GM21360 (cell line): ENCODE results near the gene DBR1.

Source experiments
- ATAC-seq: cut with Tn5 transposase; IDR thresholded peaks from one replicate; pipeline ENCODE4 v1.9.1; 2021; ENCODE audit warnings: mild to moderate bottlenecking, moderate library complexity; ENCODE audit not compliant: unreplicated experiment

DBR1 gene

GRCh38 chr3:138125548-138126221 is 49.0 kb downstream of the DBR1 start:
- no peak for ATAC-seq

GRCh38 chr3:138124706-138125355 is 49.9 kb downstream of the DBR1 start:
- ATAC-seq, result no peak

- ATAC-seq, result no peak
Measured at GRCh38 chr3:138124188-138124587, 50.5 kb downstream of the DBR1 start.

- ATAC-seq, result no peak
Measured at GRCh38 chr3:138119423-138119766, 55.3 kb downstream of the DBR1 start.

GRCh38 chr3:138118612-138119422 is 55.9 kb downstream of the DBR1 start:
- ATAC-seq, result peak; percentile 67

GRCh38 chr3:138114988-138115971 is 59.4 kb downstream of the DBR1 start, which contains the start of gene DZIP1L:
DZIP1L (minus strand) TSS chr3:138115608; CDS start chr3:138103971, 11,637 bp downstream.
- no peak for ATAC-seq

GRCh38 chr3:138114431-138114918 is 60.2 kb downstream of the DBR1 start:
- ATAC-seq, result no peak

GRCh38 chr3:138113326-138113725 is 61.4 kb downstream of the DBR1 start:
- ATAC-seq, result no peak

- no peak for ATAC-seq
Measured at GRCh38 chr3:138112362-138112761, 62.4 kb downstream of the DBR1 start.
